Loucy (cell line): ENCODE measurements around the gene PLEKHG4B.

Experiments
- H2AFZ ChIP-seq: fragments of 200-600 bp; sonication (generic); 2 replicates; pipeline ENCODE4 v1.6.0; 2016; ENCODE audit warnings: antibody characterized with exemption, mild to moderate bottlenecking, low read length, moderate library complexity
- H3F3A ChIP-seq: fragments of 200-600 bp; 2 replicates; pipeline ENCODE4 v1.6.0; 2016; ENCODE audit warnings: antibody characterized with exemption, low read depth, mild to moderate bottlenecking
- H3K27me3 ChIP-seq: fragments of 200-600 bp; sonication (generic); 2 replicates; pipeline ENCODE4 v1.6.1; 2014; ENCODE audit warnings: low read length, mild to moderate bottlenecking; ENCODE audit not compliant: insufficient read depth, poor library complexity, severe bottlenecking
- H3K36me3 ChIP-seq: fragments of 200-600 bp; sonication (generic); 2 replicates; pipeline ENCODE4 v1.6.1; 2016; ENCODE audit warnings: low read length; ENCODE audit not compliant: insufficient read depth
- H3K4me1 ChIP-seq: fragments of 200-600 bp; sonication (generic); 2 replicates; pipeline ENCODE4 v1.5.1; 2014; ENCODE audit warnings: low read length, mild to moderate bottlenecking; ENCODE audit not compliant: insufficient read depth, poor library complexity, severe bottlenecking
- H3K4me2 ChIP-seq: fragments of 200-600 bp; sonication (generic); 2 replicates; pipeline ENCODE4 v1.6.0; 2014; ENCODE audit warnings: antibody characterized with exemption, low read length, low read depth, mild to moderate bottlenecking; ENCODE audit not compliant: poor library complexity, severe bottlenecking
- H3K4me3 ChIP-seq: fragments of 200-600 bp; sonication (generic); 2 replicates; pipeline ENCODE4 v1.5.1; 2014; ENCODE audit warnings: low read length, mild to moderate bottlenecking, mixed read lengths; ENCODE audit not compliant: poor library complexity, severe bottlenecking
- H3K79me2 ChIP-seq: fragments of 200-600 bp; sonication (generic); 2 replicates; pipeline ENCODE4 v1.6.1; 2014; ENCODE audit warnings: low read length; ENCODE audit not compliant: insufficient read depth
- H3K9ac ChIP-seq: fragments of 200-600 bp; sonication (generic); 2 replicates; pipeline ENCODE4 v1.6.0; 2014; ENCODE audit warnings: mild to moderate bottlenecking, low read depth, low read length, moderate library complexity; ENCODE audit not compliant: poor library complexity, severe bottlenecking
- H3K9me2 ChIP-seq: fragments of 200-600 bp; sonication (generic); replicated peaks from 2 replicates; pipeline ENCODE4 v1.6.1; 2016; ENCODE audit warnings: low read depth, low read length, mixed read lengths
- H3K9me3 ChIP-seq: fragments of 200-600 bp; sonication (generic); 2 replicates; pipeline ENCODE4 v1.6.1; 2014; ENCODE audit warnings: mild to moderate bottlenecking, antibody characterized with exemption, low read length, low read depth; ENCODE audit not compliant: insufficient read depth
- H4K20me1 ChIP-seq: fragments of 200-600 bp; sonication (generic); 2 replicates; pipeline ENCODE4 v1.6.0; 2014; ENCODE audit warnings: antibody characterized with exemption, low read length, mild to moderate bottlenecking; ENCODE audit not compliant: insufficient read depth, poor library complexity, severe bottlenecking
- EZH2phosphoT487 ChIP-seq: fragments of 200-600 bp; IDR thresholded peaks from 2 replicates; pipeline ENCODE4 v1.6.1; 2018; ENCODE audit warnings: antibody characterized with exemption, mild to moderate bottlenecking, moderate library complexity, borderline replicate concordance
- TF ChIP-seq, protein P1 (sequence below): fragments of 200-600 bp; sonication (generic); conservative IDR thresholded peaks from 2 replicates; pipeline ENCODE4 v1.5.1; 2014; ENCODE audit warnings: mild to moderate bottlenecking, antibody characterized with exemption, low read length

Gene PLEKHG4B

DNA sequence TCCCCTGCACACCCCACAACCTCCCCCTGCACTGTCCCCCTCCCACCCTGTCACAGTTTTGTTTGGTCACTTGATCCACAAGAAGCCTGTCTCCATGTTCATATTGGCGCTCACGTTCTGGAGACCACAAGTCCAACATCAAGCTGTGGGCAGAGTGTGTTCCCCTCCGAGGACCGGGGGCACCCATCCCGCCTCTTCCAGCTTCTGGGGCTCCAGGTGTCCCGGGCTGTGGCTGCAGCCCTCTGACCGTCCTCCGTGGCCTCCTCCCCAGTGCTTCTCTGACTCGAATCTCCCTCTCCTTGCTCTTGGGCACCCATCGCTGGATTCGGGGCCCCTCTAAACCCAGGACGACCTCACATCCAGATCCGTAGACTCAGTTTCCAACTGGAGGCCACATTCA is 49.2 kb downstream of the PLEKHG4B start:
- Histone ChIP-seq H3K79me2 (no peaks in the 10 kb centered on the region), H3F3A (no peaks in the 10 kb centered on the region), H4K20me1 (no peaks in the 10 kb centered on the region), H3K4me1 (no peaks in the 10 kb centered on the region), H3K4me3 (no peak overlapping the region), H2AFZ (no peak overlapping the region), H3K9me3 (no peaks in the 10 kb centered on the region; the same call in 1 of the 2 replicates), H3K27me3 (no peaks in the 10 kb centered on the region), H3K4me2 (no peak overlapping the region), H3K9ac (no peak overlapping the region), H3K9me2 (no peaks in the 10 kb centered on the region), H3K36me3 (no peaks in the 10 kb centered on the region)
- TF ChIP-seq, protein P1, sequence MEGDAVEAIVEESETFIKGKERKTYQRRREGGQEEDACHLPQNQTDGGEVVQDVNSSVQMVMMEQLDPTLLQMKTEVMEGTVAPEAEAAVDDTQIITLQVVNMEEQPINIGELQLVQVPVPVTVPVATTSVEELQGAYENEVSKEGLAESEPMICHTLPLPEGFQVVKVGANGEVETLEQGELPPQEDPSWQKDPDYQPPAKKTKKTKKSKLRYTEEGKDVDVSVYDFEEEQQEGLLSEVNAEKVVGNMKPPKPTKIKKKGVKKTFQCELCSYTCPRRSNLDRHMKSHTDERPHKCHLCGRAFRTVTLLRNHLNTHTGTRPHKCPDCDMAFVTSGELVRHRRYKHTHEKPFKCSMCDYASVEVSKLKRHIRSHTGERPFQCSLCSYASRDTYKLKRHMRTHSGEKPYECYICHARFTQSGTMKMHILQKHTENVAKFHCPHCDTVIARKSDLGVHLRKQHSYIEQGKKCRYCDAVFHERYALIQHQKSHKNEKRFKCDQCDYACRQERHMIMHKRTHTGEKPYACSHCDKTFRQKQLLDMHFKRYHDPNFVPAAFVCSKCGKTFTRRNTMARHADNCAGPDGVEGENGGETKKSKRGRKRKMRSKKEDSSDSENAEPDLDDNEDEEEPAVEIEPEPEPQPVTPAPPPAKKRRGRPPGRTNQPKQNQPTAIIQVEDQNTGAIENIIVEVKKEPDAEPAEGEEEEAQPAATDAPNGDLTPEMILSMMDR, result no peak
- TF ChIP-seq EZH2phosphoT487, result no peak

DNA sequence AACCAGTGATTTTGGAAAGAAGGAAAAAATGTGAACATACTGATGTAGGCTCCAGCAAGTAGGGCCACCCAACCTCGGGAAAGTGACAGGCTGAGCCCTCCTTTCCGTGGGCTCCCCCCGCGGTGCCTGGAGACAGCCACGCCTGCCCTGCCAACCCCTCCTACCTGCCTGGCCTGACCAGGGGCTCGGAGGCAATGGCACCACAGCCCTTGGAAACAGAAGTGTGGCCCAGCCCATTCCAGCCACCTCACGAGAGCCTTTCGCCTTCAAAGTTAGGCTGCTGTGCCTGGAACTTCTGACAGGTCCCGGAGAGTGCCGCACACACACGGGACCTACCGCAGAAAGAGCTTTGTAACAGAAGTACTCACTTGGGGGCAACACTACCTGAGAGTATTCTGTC is 49.8 kb downstream of the PLEKHG4B start:
- Histone ChIP-seq H2AFZ (no peak overlapping the region), H3K9me2 (no peaks in the 10 kb centered on the region), H3K9me3 (peaks cover under 1% of the 10 kb centered on the region; the same call in 1 of the 2 replicates), H3K27me3 (no peaks in the 10 kb centered on the region), H3K9ac (no peak overlapping the region), H4K20me1 (no peaks in the 10 kb centered on the region), H3K4me1 (no peaks in the 10 kb centered on the region), H3K36me3 (no peaks in the 10 kb centered on the region), H3K4me2 (no peak overlapping the region), H3K79me2 (no peaks in the 10 kb centered on the region), H3F3A (no peaks in the 10 kb centered on the region), H3K4me3 (no peak overlapping the region)
- TF ChIP-seq EZH2phosphoT487, result no peak
- TF ChIP-seq, protein P1, result no peak

DNA sequence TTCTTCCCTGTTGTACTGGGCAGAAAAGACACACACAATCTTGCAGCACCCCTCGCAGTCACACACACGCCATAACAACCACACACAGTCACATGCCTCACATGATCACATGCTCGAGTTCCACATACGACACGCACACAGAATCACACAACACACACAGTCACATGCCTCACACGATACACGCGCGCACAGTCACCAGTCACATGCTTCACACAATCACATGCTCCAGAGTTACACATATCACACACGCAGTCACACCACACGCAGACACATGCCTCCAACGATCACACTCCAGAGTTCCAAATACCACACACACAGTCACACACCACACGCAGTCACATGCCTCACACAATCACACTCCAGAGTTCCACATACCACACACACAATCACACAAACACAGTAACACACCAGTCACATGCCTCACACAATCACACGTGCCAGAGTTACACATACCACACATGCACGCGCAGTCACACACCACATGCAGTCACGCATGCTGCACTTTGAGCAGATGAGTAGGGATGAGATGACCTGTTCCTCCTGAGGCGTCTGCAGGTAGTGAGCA is 50.4 kb downstream of the PLEKHG4B start:
- H3K27me3 ChIP-seq, result no peaks in the 10 kb centered on the region
- no peak for TF ChIP-seq EZH2phosphoT487
- TF ChIP-seq, protein P1, result no peak; the same call in 1 of the 2 replicates
- H3K79me2 ChIP-seq, result no peaks in the 10 kb centered on the region
- H3K9me2 ChIP-seq, result no peaks in the 10 kb centered on the region
- no peak overlapping the region for H2AFZ ChIP-seq
- H3K9ac ChIP-seq, result no peak overlapping the region
- H3K4me1 ChIP-seq, result no peaks in the 10 kb centered on the region
- H3F3A ChIP-seq, result no peaks in the 10 kb centered on the region
- no peaks in the 10 kb centered on the region for H4K20me1 ChIP-seq
- no peaks in the 10 kb centered on the region for H3K36me3 ChIP-seq
- H3K4me3 ChIP-seq, result no peak overlapping the region
- H3K4me2 ChIP-seq, result no peak overlapping the region
- H3K9me3 ChIP-seq, result peaks cover 6% of the 10 kb centered on the region; the same call in 1 of the 2 replicates
